Activated CD8-positive, alpha-beta memory T cell treated with anti-CD3 and anti-CD28 coated beads, Interleukin-2, amount 50 U/mL, for 1 hour (primary cell): ENCODE measurements around the gene OMP.

Source experiments
- DNase-seq: peaks from one replicate; pipeline ENCODE4 v3.0.0-alpha.2; 2020; ENCODE audit errors: extremely low read depth

OMP gene

GRCh38 chr11:77104727-77105126 lies 2.1 kb downstream of the OMP start:
- DNase-seq = no peak

- DNase-seq = no peak
Observed at GRCh38 chr11:77106321-77106720, 3.7 kb downstream of the OMP start.

GRCh38 chr11:77106759-77107158 lies 4.1 kb downstream of the OMP start:
- no peak for DNase-seq

GRCh38 chr11:77107950-77108349 lies 5.3 kb downstream of the OMP start:
- no peak for DNase-seq

GRCh38 chr11:77108436-77108835 lies 5.8 kb downstream of the OMP start:
- DNase-seq = no peak

GRCh38 chr11:77109236-77110019 lies 6.8 kb downstream of the OMP start:
- no peak for DNase-seq

- DNase-seq = no peak
Observed at GRCh38 chr11:77110836-77111235, 8.2 kb downstream of the OMP start.

- DNase-seq = no peak
Observed at GRCh38 chr11:77111277-77111676, 8.6 kb downstream of the OMP start.

GRCh38 chr11:77111946-77112345 lies 9.3 kb downstream of the OMP start:
- DNase-seq = no peak

GRCh38 chr11:77112641-77113381 lies 10.2 kb downstream of the OMP start:
- no peak for DNase-seq

GRCh38 chr11:77113382-77114088 lies 10.9 kb downstream of the OMP start:
- DNase-seq = no peak

GRCh38 chr11:77114089-77114463 lies 11.4 kb downstream of the OMP start:
- DNase-seq = no peak

GRCh38 chr11:77115181-77115611 lies 12.6 kb downstream of the OMP start:
- DNase-seq = no peak

- DNase-seq = no peak
Observed at GRCh38 chr11:77115956-77116355, 13.3 kb downstream of the OMP start.

- DNase-seq = no peak
Observed at GRCh38 chr11:77117492-77117891, 14.9 kb downstream of the OMP start.

GRCh38 chr11:77118086-77118485 lies 15.4 kb downstream of the OMP start:
- DNase-seq = no peak

- no peak for DNase-seq
Observed at GRCh38 chr11:77118971-77119370, 16.3 kb downstream of the OMP start.

- no peak for DNase-seq
Observed at GRCh38 chr11:77119531-77119936, 16.9 kb downstream of the OMP start.

GRCh38 chr11:77120571-77120970 lies 17.9 kb downstream of the OMP start:
- no peak for DNase-seq

GRCh38 chr11:77121096-77121640 lies 18.5 kb downstream of the OMP start:
- DNase-seq = no peak

- DNase-seq = no peak
Observed at GRCh38 chr11:77121876-77122575, 19.4 kb downstream of the OMP start.
